Hepatocyte (in vitro differentiated cells): ENCODE measurements around the gene CD8B.
"Not testable (repeated sequence)": the region's sequence is repeated elsewhere in the genome, so short reads cannot be mapped to it uniquely, and the experiment has no call there.

Source experiments
- EZH2 ChIP-seq: fragments of 200-600 bp; sonication (generic); IDR thresholded peaks from 2 replicates; pipeline ENCODE4 v1.6.1; 2016; ENCODE audit warnings: antibody characterized with exemption, mild to moderate bottlenecking, borderline replicate concordance
- EZH2phosphoT487 ChIP-seq: fragments of 200-600 bp; sonication (generic); IDR thresholded peaks from one replicate; pipeline ENCODE4 v1.6.1; 2018; ENCODE audit warnings: antibody characterized with exemption, mild to moderate bottlenecking, low read depth, moderate library complexity; ENCODE audit not compliant: unreplicated experiment, severe bottlenecking
- TF ChIP-seq, protein P1 (sequence below): fragments of 200-600 bp; sonication (generic); IDR thresholded peaks from 2 replicates; pipeline ENCODE4 v1.5.1; 2016; ENCODE audit warnings: antibody characterized with exemption, mild to moderate bottlenecking; ENCODE audit not compliant: poor library complexity

DNA sequence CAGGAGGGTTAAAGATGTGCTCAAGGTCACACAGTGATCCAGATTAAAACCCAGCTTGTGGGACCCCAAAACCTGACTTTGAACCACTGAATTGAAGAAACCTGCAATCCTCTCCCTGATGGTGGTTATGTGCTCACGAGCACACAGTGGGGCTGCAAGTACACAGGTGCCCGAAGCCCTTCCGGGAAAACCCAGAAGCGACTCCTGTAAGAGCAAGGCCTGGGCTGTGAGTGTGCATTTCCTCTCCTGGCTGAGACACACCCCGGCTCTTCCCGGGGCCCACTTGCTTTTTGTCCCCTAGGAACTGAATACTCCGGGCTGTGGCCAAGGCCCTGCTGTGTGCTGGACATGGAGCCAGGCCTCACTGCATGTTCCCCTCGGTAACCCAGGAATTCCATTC is 1.1 kb downstream of the CD8B start:
- TF ChIP-seq EZH2, EZH2phosphoT487: not testable (repeated sequence)
- TF ChIP-seq, protein P1, sequence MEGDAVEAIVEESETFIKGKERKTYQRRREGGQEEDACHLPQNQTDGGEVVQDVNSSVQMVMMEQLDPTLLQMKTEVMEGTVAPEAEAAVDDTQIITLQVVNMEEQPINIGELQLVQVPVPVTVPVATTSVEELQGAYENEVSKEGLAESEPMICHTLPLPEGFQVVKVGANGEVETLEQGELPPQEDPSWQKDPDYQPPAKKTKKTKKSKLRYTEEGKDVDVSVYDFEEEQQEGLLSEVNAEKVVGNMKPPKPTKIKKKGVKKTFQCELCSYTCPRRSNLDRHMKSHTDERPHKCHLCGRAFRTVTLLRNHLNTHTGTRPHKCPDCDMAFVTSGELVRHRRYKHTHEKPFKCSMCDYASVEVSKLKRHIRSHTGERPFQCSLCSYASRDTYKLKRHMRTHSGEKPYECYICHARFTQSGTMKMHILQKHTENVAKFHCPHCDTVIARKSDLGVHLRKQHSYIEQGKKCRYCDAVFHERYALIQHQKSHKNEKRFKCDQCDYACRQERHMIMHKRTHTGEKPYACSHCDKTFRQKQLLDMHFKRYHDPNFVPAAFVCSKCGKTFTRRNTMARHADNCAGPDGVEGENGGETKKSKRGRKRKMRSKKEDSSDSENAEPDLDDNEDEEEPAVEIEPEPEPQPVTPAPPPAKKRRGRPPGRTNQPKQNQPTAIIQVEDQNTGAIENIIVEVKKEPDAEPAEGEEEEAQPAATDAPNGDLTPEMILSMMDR = not testable (repeated sequence)
